IMR-90 (cell line): ENCODE results near the gene FBXL7. TPM values are rescaled to one million over a fixed set of nuclear protein-coding genes. Genes with fewer than 3 reads are reported as not detected.

Experiments used
- ATAC-seq: fragments of 200-7000 bp; cut with Tn5 transposase; 2 replicates; pipeline ENCODE4 v1.9.1; 2020; ENCODE audit warnings: low read depth, mild to moderate bottlenecking, moderate library complexity
- BruUV-seq: library from RNA; stranded (reverse); fragments of 400-500 nt; replicated peaks from 2 replicates; lab custom pipeline; 2021; lab: Mats Ljungman, UMichigan
- CTCF ChIA-PET: fragments of 300-600 bp; formaldehyde crosslinking; extraction: SDS; loops from one replicate; lab custom pipeline; 2021; ENCODE audit warnings: antibody characterized with exemption; lab: Yijun Ruan, JAX
- POLR2A ChIA-PET: fragments of 300-600 bp; sonication (Branson Sonifier 250); formaldehyde crosslinking; loops from one replicate; lab custom pipeline; 2022; ENCODE audit warnings: antibody characterized with exemption; ENCODE audit not compliant: unreplicated experiment; lab: Charles Lee
- DNase-seq: peaks from one replicate; pipeline ENCODE4 v3.0.0; 2013
- H2AFZ ChIP-seq: replicated peaks from 2 replicates; pipeline ENCODE3; 2013; ENCODE audit warnings: low read length, mild to moderate bottlenecking; ENCODE audit not compliant: poor library complexity
- H2AK5ac ChIP-seq: 2 replicates; pipeline ENCODE4 v1.6.1; 2013; ENCODE audit warnings: low read depth, low read length, inconsistent platforms
- H2AK9ac ChIP-seq: replicated peaks from 2 replicates; pipeline ENCODE3; 2013; ENCODE audit warnings: mild to moderate bottlenecking, low read depth, low read length, moderate library complexity; ENCODE audit not compliant: poor library complexity
- H2BK120ac ChIP-seq: 2 replicates; pipeline ENCODE4 v1.6.1; 2013; ENCODE audit warnings: low read depth, low read length, inconsistent platforms
- H2BK15ac ChIP-seq: 3 replicates; pipeline ENCODE4 v1.6.1; 2013; ENCODE audit warnings: low read depth, low read length, inconsistent platforms
- H2BK20ac ChIP-seq: 2 replicates; pipeline ENCODE4 v1.6.1; 2013; ENCODE audit warnings: low read depth, mild to moderate bottlenecking, inconsistent platforms, low read length, moderate library complexity
- H2BK5ac ChIP-seq: 2 replicates; pipeline ENCODE4 v1.6.1; 2013; ENCODE audit warnings: mild to moderate bottlenecking, low read depth, low read length, inconsistent platforms; ENCODE audit not compliant: poor library complexity, severe bottlenecking
- H3K14ac ChIP-seq: replicated peaks from 2 replicates; pipeline ENCODE4 v1.6.1; 2013; ENCODE audit warnings: low read depth, low read length, inconsistent platforms
- H3K18ac ChIP-seq: 2 replicates; pipeline ENCODE4 v1.6.1; 2013; ENCODE audit warnings: low read depth, low read length, control low read depth
- H3K23ac ChIP-seq: 2 replicates; pipeline ENCODE4 v1.6.1; 2013; ENCODE audit warnings: low read depth, low read length, inconsistent platforms
- H3K27ac ChIP-seq: 2 replicates; pipeline ENCODE4 v1.5.1; 2013; ENCODE audit warnings: mild to moderate bottlenecking, control low read depth, low read length; ENCODE audit not compliant: insufficient read depth
- H3K27me3 ChIP-seq: 2 replicates; pipeline ENCODE4 v1.6.1; 2013; ENCODE audit warnings: low read length; ENCODE audit not compliant: control insufficient read depth, insufficient read depth
- H3K36me3 ChIP-seq: 2 replicates; pipeline ENCODE4 v1.6.1; 2013; ENCODE audit warnings: low read length, mixed read lengths; ENCODE audit not compliant: control insufficient read depth, insufficient read depth
- H3K4ac ChIP-seq: 2 replicates; pipeline ENCODE4 v1.6.1; 2013; ENCODE audit warnings: low read depth, low read length, inconsistent platforms
- H3K4me1 ChIP-seq: 2 replicates; pipeline ENCODE4 v1.6.1; 2013; ENCODE audit warnings: low read length, mixed read lengths; ENCODE audit not compliant: control insufficient read depth, insufficient read depth
- H3K4me2 ChIP-seq: 2 replicates; pipeline ENCODE4 v1.6.1; 2013; ENCODE audit warnings: low read depth, mild to moderate bottlenecking, control low read depth, low read length, moderate library complexity
- H3K4me3 ChIP-seq: 2 replicates; pipeline ENCODE4 v1.5.1; 2013; ENCODE audit warnings: low read depth, mild to moderate bottlenecking, control low read depth, low read length, moderate library complexity; ENCODE audit not compliant: insufficient read depth
- H3K56ac ChIP-seq: 2 replicates; pipeline ENCODE4 v1.6.1; 2013; ENCODE audit warnings: low read length, inconsistent platforms; ENCODE audit not compliant: insufficient read depth; ENCODE audit errors: extremely low read depth
- H3K79me1 ChIP-seq, 2 experiments: 2 replicates each; pipeline ENCODE4 v1.6.1; 2013; ENCODE audit warnings: low read length in 2 of 2, inconsistent platforms in 1 of 2, low read depth in 1 of 2
- H3K9ac ChIP-seq: 2 replicates; pipeline ENCODE4 v1.6.1; 2013; ENCODE audit warnings: low read depth, low read length, control low read depth
- H3K9me1 ChIP-seq: 2 replicates; pipeline ENCODE4 v1.6.1; 2013; ENCODE audit warnings: low read length, inconsistent platforms; ENCODE audit not compliant: insufficient read depth
- H3K9me3 ChIP-seq: 2 replicates; pipeline ENCODE4 v1.6.1; 2013; ENCODE audit warnings: low read length; ENCODE audit not compliant: control insufficient read depth, insufficient read depth
- H4K20me1 ChIP-seq: 2 replicates; pipeline ENCODE4 v1.6.1; 2013; ENCODE audit warnings: low read length, inconsistent platforms; ENCODE audit not compliant: insufficient read depth
- H4K5ac ChIP-seq: 2 replicates; pipeline ENCODE4 v1.6.1; 2013; ENCODE audit warnings: mild to moderate bottlenecking, low read depth, low read length, control low read depth
- H4K8ac ChIP-seq, 2 experiments: 2 replicates each; pipeline ENCODE4 v1.6.1; 2013; ENCODE audit warnings: low read depth in 2 of 2, low read length in 2 of 2, control low read depth in 1 of 2, inconsistent platforms in 1 of 2
- H4K91ac ChIP-seq: 2 replicates; pipeline ENCODE4 v1.6.1; 2013; ENCODE audit warnings: low read depth, low read length, inconsistent platforms; ENCODE audit not compliant: insufficient read depth
- BHLHE40 ChIP-seq: fragments of 150-350 bp; IDR thresholded peaks from 2 replicates; pipeline ENCODE4 v1.6.1; 2016; ENCODE audit warnings: mild to moderate bottlenecking, low read depth, low read length
- CEBPB ChIP-seq: IDR thresholded peaks from 2 replicates; pipeline ENCODE4 v1.6.1; 2012; ENCODE audit warnings: low read depth, low read length, improper control_type of control experiment
- CHD1 ChIP-seq: IDR thresholded peaks from 2 replicates; pipeline ENCODE4 v1.6.1; 2012; ENCODE audit warnings: low read depth, low read length, improper control_type of control experiment
- CTCF ChIP-seq: conservative IDR thresholded peaks from 2 replicates; pipeline ENCODE4 v1.5.1; 2012; ENCODE audit warnings: mild to moderate bottlenecking, low read depth, low read length, improper control_type of control experiment
- MAZ ChIP-seq: IDR thresholded peaks from 2 replicates; pipeline ENCODE4 v1.6.1; 2012; ENCODE audit warnings: low read depth, mild to moderate bottlenecking, low read length, improper control_type of control experiment, moderate library complexity, borderline replicate concordance
- MXI1 ChIP-seq: IDR thresholded peaks from 2 replicates; pipeline ENCODE4 v1.6.1; 2012; ENCODE audit warnings: low read depth, mild to moderate bottlenecking, low read length, moderate library complexity, borderline replicate concordance
- NFE2L2 ChIP-seq: fragments of 150-350 bp; IDR thresholded peaks from 2 replicates; pipeline ENCODE4 v1.6.1; 2016; ENCODE audit warnings: low read depth, mild to moderate bottlenecking, low read length
- POLR2A ChIP-seq: IDR thresholded peaks from 2 replicates; pipeline ENCODE4 v1.6.1; 2012; ENCODE audit warnings: mild to moderate bottlenecking, low read depth, low read length
- RAD21 ChIP-seq: IDR thresholded peaks from 2 replicates; pipeline ENCODE4 v1.6.1; 2012; ENCODE audit warnings: low read length, improper control_type of control experiment
- RFX5 ChIP-seq: IDR thresholded peaks from 2 replicates; pipeline ENCODE4 v1.8.0; 2012; ENCODE audit warnings: low read depth, mild to moderate bottlenecking, low read length, moderate library complexity
- SMC3 ChIP-seq: fragments of 150-350 bp; IDR thresholded peaks from 2 replicates; pipeline ENCODE4 v1.6.1; 2016; ENCODE audit warnings: low read depth, mild to moderate bottlenecking, antibody characterized with exemption, low read length, moderate library complexity
- USF2 ChIP-seq: fragments of 150-350 bp; IDR thresholded peaks from 2 replicates; pipeline ENCODE4 v1.6.1; 2017; ENCODE audit warnings: mild to moderate bottlenecking, antibody characterized with exemption, low read length, low read depth
- WGBS, 2 experiments: methylation state at CpG; one replicate each; pipeline versions ENCODE4 v1.1.5 to v1.1.7; 2013; ENCODE audit warnings: missing lambda C conversion rate in 2 of 2; ENCODE audit not compliant: insufficient read length in 1 of 2; ENCODE audit errors: extremely low coverage in 2 of 2; 5-methylcytosine and 5-hydroxymethylcytosine counted together
- dilution Hi-C: fragments of 300-500 bp; cut with HindIII; formaldehyde crosslinking; loops from one replicate; pipeline ENCODE4 v1.14.3; 2018; ENCODE audit warnings: low sequenced_read_pairs; ENCODE audit not compliant: unreplicated experiment
- in situ Hi-C: fragments of 300-500 bp; cut with MboI; formaldehyde crosslinking; loops from 3 replicates; pipeline ENCODE4 v1.14.3; 2019; ENCODE audit warnings: low sequenced_read_pairs, inconsistent platforms, mixed read lengths
- intact Hi-C: fragments of 100-400 bp; cut with micrococcal nuclease; formaldehyde crosslinking; loops from 2 replicates; pipeline ENCODE4 v1.10.0; 2022
- polyA plus RNA-seq, 3 experiments: library from polyadenylated mRNA; depleted of rRNA; stranded (reverse); fragments of >200 nt; gene quantifications; 2 replicates each; pipeline ENCODE4 v1.2.3, GENCODE V29; 2012; ENCODE audit warnings: low replicate concordance in 1 of 3
- total RNA-seq: library from RNA; depleted of rRNA; stranded (reverse); fragments of >200 nt; gene quantifications from 2 replicates; pipeline ENCODE4 v1.2.3, GENCODE V29; 2012
- TF ChIP-seq, protein P1 (sequence below): fragments of 150-350 bp; IDR thresholded peaks from 2 replicates; pipeline ENCODE4 v1.6.1; 2016; ENCODE audit warnings: low read depth, mild to moderate bottlenecking, low read length, moderate library complexity, borderline replicate concordance

The FBXL7 gene
- total and polyA plus RNA-seq, 2 of the 4 experiments (the other 2 are of a cell fraction): 4.1 to 10.2 TPM

DNA sequence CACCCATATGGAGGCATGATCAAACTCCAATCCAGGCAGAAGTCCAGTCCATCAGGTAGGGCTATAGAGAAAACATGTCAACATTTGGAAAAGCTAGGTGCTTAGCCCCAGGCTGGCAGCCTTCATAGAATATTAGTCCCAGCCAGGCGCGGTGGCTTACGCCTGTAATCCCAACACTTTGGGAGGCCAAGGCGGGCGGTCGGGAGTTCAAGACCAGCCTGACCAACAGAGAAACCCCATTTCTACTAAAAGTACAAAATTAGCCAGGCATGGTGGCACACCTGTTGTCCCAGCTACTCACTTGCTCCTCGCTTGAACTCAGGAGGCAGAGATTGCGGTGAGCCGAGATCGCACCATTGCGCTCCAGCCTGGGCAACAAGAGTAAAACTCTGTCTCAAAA lies 393.9 kb downstream of the FBXL7 start:
- dilution Hi-C loops (no loop called here), in situ Hi-C loops (no loop called here), intact Hi-C loops (no loop called here)
- Histone ChIP-seq H4K5ac (no peak overlapping the region), H2AK5ac (no peak overlapping the region), H4K8ac (no peak overlapping the region), H2AFZ (no peak overlapping the region), H4K20me1 (no peaks in the 10 kb centered on the region), H3K56ac (no peak overlapping the region), H3K9ac (no peak overlapping the region), H3K14ac (no peak overlapping the region), H3K79me1 (peaks cover 0 to 7% of the 10 kb centered on the region in 2 experiments; a peak in 3 of 4 replicates), H3K36me3 (no peaks in the 10 kb centered on the region), H3K18ac (no peak overlapping the region), H2BK5ac (no peak overlapping the region), H3K4me2 (no peak overlapping the region), H3K4me1 (no peaks in the 10 kb centered on the region), H3K23ac (no peak overlapping the region), H2AK9ac (no peak overlapping the region), H2BK20ac (no peak overlapping the region), H2BK15ac (no peak overlapping the region), H3K4ac (no peak overlapping the region), H3K9me3 (no peaks in the 10 kb centered on the region), H3K9me1 (no peaks in the 10 kb centered on the region), H3K27me3 (no peaks in the 10 kb centered on the region), H3K27ac (no peak overlapping the region), H2BK120ac (no peak overlapping the region), H4K91ac (no peak overlapping the region), H3K4me3 (no peak overlapping the region)
- ATAC-seq: no peak
- no peak for TF ChIP-seq BHLHE40
- TF ChIP-seq MXI1: no peak
- no peak for TF ChIP-seq CHD1
- TF ChIP-seq USF2: no peak
- no peak for TF ChIP-seq RFX5
- TF ChIP-seq MAZ: no peak
- no peak for TF ChIP-seq CTCF
- TF ChIP-seq RAD21: no peak
- TF ChIP-seq CEBPB: no peak
- no peak for TF ChIP-seq POLR2A
- TF ChIP-seq SMC3: no peak
- TF ChIP-seq NFE2L2: no peak
- TF ChIP-seq, protein P1, sequence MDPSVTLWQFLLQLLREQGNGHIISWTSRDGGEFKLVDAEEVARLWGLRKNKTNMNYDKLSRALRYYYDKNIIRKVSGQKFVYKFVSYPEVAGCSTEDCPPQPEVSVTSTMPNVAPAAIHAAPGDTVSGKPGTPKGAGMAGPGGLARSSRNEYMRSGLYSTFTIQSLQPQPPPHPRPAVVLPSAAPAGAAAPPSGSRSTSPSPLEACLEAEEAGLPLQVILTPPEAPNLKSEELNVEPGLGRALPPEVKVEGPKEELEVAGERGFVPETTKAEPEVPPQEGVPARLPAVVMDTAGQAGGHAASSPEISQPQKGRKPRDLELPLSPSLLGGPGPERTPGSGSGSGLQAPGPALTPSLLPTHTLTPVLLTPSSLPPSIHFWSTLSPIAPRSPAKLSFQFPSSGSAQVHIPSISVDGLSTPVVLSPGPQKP: no peak
- no peak for DNase-seq
- CTCF ChIA-PET: no interaction called here
- no TSS peak for BruUV-seq
- no CpG with 5 or more reads among the region's 11 CpGs for WGBS, 2 experiments
- POLR2A ChIA-PET: no interaction called here
